ENCODE results near the gene OLFML1. TPM values are rescaled to one million over a fixed set of nuclear protein-coding genes. Genes with fewer than 3 reads are reported as not detected.
A peak's percentile ranks its signal among the peaks of the same experiment; 100 is the strongest.

Gene OLFML1
- total RNA-seq = 13.6 TPM

DNA sequence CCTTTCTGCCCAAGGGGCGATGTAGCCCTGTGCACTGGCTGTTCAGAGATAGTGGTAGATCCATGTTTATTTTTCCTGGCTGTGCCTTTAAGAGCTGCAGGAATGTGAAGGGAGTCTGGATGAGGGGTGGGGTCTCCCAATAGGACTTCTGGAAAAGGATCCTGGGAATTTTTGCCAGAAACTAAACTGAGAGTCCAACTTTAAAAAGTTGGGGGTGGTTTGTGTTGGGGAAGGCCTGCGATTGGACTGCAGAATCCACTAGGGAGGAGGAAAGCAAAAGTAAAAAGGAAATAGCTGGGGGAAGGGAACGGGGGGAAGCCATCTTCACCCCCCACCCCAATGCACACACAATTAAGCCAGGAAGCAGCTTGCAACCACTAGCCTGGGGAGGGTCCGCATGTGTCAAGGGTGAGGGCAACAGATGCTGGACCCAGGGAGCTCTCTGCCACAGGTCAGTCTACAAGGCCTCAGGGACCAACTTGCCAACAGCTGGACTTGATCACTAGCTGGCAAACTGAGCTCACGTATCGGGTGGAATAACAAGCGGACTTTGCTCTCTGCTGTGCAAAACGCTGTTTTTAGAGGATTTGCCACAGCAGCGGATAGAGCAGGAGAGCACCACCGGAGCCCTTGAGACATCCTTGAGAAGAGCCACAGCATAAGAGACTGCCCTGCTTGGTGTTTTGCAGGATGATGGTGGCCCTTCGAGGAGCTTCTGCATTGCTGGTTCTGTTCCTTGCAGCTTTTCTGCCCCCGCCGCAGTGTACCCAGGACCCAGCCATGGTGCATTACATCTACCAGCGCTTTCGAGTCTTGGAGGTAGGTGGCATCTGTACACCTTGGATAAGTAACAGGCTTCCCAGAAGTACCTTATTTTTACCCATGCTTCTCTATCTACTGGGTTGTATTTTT lies at the start of gene OLFML1:
Gene OLFML1, plus strand, starts transcription at position 321 of the 912 bp plus-strand sequence. Its CDS starts 370 bp downstream, at position 691.
- DNase-seq (ENCODE audit: low spot score) = no peak

GRCh38 chr11:7436146-7436545 lies 49.2 kb upstream of the OLFML1 start:
- no peak for DNase-seq (ENCODE audit: low spot score)

DNA sequence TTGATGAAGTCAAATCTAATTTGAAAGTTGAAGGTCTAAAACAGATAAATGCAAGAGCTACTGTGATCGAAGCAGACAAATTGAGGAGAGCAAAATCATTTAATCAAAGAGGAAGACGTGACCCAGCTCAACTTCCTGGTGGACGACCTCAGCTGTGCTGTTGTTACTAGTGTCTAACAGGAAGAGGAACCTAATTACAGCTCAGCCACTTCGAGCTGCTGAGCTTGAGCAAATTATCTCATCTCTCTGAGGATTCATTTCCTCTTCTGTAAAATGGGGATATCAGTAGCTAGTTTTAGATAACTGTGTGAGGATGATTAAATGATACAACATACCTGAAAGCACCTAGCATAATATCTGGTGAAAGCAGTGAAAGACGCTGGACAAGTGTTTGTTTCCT lies 48.6 kb upstream of the OLFML1 start:
- no peak for DNase-seq (ENCODE audit: low spot score)

DNA sequence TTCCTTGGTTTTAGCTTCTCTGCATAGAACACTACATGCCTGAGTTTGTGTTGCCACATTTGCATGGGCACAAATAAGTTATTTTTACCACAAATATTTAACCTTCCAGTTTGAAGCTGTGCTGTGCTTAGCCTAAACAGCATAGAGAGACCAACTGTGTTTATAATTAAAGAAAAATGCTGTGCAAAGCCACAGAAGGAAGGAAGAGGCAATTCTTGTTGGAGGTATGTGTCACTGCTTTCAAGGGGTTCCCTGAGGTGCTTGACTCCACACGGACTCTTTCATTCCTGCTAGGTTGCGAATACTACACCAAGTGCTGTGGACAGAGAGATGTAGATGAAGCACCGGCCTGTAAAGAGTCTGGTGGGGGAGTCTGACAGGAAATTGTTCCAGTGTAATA lies 47.6 kb upstream of the OLFML1 start:
- no peak for DNase-seq (ENCODE audit: low spot score)

GRCh38 chr11:7439746-7440320 lies 45.5 kb upstream of the OLFML1 start:
- DNase-seq (ENCODE audit: low spot score) = no peak

DNA sequence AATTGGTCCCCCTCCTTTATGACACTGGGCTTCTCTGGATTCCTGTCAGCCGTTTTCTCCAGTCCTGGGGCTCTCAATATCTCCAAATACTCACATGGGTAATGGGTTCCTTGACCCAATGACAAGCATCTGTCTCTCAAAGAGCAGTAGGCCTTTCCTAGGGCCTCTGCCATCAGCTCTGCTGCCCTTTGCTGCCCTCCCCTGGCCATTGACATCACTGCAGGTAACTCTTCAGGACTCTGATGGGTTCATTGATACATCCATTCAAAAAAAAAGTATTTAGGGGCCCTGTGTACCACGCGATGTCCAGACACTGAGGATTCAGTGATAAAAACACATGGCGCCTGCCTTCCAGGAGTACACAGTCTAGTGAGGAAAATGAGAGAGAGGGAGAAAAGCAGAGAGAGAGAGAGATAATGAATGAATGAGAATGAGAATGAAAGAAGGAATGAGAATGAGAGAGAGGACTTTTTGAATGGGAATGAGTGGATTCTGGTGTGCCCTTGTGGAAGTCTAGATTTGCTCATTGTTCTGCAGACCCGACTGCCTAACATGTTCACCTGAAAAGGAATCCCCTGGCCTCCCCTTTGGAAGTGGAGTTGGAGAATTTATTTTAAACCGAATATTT lies 42.6 kb upstream of the OLFML1 start:
- peak; percentile 79 for DNase-seq (ENCODE audit: low spot score)

DNA sequence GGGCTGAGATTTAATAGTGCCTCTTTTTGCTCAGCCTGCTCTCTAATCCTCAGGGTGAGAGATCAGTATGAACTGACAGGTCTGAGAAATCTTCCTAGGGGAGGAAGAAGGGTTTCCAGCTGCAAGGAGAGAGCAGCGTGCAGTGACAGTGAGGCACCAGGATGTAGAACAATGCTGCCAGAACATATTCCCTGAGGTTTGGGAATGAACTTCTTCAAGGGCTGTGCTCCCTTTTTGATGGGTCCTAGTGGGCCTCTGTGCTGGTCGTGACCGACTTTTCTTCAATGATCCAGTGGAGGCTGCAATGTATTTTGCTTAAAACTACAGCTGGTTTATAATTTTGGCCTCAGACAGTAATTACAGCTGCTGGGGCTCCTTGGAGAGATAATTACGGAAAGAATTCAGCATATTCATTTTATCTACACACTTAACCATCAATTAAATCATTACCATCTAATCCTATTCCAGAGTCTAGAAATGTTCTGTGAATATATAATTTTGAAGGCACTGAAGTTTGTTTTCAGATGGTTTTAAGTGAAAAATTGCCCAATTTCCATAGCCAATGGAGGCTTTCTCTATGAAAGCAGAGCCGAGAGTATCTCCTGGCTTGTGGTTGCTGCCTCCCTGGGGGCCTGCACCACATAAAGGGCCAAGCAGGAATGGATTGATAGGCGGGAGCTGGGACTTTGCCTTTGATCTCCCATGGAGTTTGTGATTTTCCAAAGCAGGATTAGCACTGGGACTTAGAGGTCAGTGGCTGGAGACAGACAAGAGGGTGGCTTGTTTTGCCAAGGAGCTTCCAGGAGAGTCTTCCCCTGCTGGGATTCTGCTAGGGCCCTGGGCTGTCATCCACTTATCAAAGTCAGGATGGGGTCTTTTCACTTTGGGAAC lies 41.0 kb upstream of the OLFML1 start:
- no peak for DNase-seq (ENCODE audit: low spot score)

DNA sequence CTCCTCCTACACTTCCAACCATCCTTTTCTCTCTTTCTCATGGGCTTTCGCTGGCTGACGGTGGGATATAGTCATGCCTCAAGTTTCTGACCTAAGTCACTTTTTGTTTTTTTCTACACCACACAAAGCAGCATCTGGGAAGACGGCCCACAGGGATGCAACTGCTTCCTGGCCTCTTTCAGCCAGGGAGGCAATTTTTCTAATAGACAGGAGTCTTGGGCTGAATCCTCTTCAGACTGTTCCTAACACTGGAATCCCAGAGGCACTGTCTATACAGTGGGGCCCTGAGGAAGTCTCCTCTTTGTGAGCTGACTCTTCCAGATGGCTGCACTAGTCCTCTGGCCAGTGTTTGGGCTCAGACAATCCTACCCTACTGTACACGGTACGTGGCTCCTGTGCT lies 39.7 kb upstream of the OLFML1 start:
- DNase-seq (ENCODE audit: low spot score) = no peak

DNA sequence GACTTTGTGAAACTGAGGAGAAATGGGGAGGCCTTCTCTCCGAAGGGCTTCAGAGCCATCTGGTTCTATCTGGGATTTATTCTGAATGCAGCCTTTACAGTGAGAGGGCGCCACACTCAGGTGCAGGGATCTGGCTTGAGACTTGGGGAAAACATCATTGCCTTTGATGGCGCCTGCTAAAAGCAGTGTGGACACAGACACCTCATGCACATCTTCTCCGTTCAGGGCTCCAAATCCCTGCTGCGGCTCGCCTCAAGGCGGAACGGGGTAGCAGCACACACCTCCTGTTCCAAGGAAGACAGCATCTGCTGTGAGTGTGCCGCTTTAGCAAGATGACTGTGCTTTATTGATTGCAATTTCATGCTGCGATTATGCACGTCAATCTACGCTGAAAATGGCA lies 37.1 kb upstream of the OLFML1 start:
- DNase-seq (ENCODE audit: low spot score) = no peak

DNA sequence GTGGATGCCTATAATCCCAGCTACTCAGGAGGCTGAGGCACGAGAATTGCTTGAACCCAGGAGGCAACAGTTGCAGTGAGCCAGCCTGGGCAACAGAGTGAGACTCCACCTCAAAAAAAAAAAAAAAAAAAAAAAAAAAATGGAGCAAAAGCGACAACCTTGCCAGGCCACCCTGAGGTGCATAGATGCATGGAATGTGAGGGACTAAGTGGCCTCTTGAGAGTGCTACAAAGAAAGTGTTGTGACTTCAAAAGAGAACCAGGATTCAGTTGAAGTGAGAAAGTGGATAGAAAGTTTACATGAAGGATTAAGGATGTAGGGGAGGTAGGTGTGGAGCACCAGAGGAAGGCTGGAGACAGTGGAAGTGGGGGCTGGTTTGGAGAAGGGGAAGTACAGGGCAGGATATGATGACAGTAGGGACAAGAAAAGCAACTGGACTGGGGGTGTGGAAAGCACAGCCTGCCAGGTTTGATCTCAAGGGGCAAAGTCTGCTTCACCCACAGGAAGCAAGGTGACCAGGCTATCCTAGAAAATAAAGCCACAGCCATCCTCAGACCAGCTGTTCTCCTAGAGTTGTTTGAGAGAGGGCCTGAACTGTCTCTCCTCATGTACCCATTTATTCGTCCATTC lies 36.0 kb upstream of the OLFML1 start:
- DNase-seq (ENCODE audit: low spot score) = no peak

DNA sequence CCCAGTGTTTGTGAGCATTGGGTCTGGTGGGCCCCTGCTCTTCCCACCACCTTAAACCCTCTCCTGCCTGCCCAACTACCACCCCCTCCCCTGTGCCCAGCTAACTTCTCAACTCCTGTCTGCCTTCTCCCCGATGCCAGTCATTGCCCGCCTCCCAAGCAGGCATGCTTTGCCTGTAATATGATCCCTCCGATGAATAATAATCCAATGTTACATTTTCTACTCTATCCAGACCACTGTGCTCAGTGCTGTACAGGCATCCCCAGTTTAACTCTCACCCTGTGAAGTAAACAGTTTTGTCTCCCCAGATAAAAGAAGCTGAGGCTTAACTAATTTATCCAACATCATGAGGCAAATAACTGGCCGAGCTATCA lies 35.5 kb upstream of the OLFML1 start:
- DNase-seq (ENCODE audit: low spot score) = no peak

GRCh38 chr11:7450836-7451235 lies 34.5 kb upstream of the OLFML1 start:
- DNase-seq (ENCODE audit: low spot score) = no peak

DNA sequence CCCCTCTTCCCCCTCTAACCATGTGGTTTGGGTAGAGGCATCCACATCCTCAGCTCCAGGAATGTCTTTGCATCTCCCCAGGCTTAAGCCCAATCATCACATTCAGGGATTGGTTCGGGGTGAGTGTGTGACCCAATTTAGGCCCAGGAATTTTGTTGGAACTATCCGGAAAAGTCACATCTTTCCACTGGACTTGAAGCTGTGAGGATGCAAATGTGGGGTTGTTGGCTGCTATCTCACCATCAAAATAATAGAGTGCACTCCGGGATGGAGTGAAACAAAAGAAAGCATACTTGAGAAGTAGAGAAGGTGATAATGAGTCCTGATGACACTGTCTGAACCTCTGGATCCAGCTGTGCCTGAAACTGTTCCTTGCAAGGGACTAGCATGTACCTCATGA lies 33.8 kb upstream of the OLFML1 start:
- DNase-seq (ENCODE audit: low spot score) = no peak

- DNase-seq (ENCODE audit: low spot score) = no peak
Observed at GRCh38 chr11:7451952-7452494, 33.3 kb upstream of the OLFML1 start.

- no peak for DNase-seq (ENCODE audit: low spot score)
Observed at GRCh38 chr11:7454854-7455253, 30.5 kb upstream of the OLFML1 start.

DNA sequence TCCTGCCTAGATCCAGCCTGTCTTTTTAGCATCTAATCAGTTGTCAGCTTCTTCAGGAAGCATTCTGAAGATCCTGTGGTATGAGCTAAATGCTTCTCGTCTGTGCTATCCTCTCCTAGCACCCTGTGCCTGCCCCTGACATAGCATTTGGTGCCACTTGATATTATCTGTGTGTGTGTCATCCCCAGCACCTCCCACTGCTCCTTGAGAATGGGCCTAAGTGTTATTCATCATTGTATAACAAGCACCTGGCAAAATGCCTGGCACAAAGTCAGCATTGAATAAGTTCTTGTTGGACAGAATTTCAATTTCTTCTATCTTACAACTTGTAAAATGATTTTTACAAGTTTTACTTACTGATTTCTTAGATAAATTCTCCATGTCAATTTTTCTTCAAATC lies 28.1 kb upstream of the OLFML1 start:
- no peak for DNase-seq (ENCODE audit: low spot score)

DNA sequence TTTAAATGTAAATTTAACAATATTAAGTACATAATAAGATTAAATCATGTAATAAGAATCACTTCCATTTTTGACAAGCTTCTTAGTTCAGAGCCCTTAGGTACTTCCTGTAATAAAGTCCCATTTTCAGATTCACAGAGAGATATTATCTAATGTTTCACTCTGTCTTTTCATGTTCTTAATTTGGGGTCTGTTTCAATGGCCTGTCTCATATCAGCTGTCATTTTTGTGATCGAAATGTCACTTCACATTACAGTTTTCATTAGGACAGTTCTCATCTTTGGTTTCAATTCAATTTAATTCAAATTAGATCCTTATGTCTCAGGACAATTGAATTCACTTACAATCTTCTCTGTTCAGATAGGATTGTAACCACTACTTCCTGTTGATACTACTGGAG lies 22.6 kb upstream of the OLFML1 start:
- DNase-seq (ENCODE audit: low spot score) = no peak

- no peak for DNase-seq (ENCODE audit: low spot score)
Observed at GRCh38 chr11:7467652-7468051, 17.7 kb upstream of the OLFML1 start.

DNA sequence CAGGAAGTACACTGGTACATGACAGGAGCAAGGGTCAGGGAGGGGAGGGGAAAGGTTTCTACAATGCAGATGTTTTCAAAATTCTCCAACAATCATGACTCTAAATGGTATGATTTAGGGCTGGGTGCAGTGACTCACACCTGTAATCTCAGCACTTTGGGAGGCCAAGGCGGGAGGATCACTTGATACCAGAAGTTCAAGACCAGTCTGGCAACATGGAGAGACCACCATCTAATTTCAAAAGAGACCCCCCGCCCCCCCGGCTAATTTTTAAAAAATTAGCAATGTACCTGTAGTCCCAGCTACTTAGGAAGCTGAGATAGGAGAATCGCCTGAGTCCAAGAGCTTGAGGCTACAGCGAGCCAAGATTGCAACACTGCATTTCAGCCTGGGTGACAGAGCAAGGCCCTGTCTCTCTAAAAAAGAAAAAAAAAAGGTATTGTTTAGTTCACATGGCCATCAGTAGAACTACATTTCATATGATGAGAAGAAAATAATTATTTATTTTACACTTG lies 15.9 kb upstream of the OLFML1 start:
- DNase-seq (ENCODE audit: low spot score) = no peak

DNA sequence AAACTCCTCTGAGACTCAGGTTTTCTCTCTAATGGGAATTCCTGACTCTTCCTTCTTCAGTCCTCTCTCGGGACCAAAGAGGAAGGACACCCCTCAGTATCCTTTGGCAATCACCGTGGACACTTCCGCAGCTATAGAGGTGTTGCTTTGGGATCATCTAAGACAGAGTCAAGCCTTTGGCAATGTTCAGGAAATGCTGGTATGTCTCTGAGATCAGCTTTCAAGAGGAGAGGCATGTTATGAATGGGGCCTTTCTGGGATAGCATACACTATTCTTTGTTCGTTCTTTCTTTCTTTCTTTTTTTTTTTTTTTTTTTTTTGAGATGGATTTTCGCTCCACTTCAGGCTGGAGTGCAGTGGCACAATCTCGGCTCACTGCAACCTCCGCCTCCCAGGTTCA lies 14.2 kb upstream of the OLFML1 start:
- no peak for DNase-seq (ENCODE audit: low spot score)

GRCh38 chr11:7473717-7474116 lies 11.6 kb upstream of the OLFML1 start:
- DNase-seq (ENCODE audit: low spot score) = no peak
